GM12875 (cell line): Measurements from ENCODE around the gene LPCAT3.

Experiments
- H3K4me3 ChIP-seq: one replicate; pipeline ENCODE4 v1.5.1; 2011; ENCODE audit warnings: low read depth, low read length, control low read depth
- TF ChIP-seq, protein P1 (sequence below): IDR thresholded peaks from 2 replicates; pipeline ENCODE4 v1.5.1; 2011; ENCODE audit warnings: low read depth, mild to moderate bottlenecking, control low read depth, inconsistent platforms, low read length, moderate library complexity, borderline replicate concordance; ENCODE audit not compliant: insufficient read depth

LPCAT3 gene

DNA sequence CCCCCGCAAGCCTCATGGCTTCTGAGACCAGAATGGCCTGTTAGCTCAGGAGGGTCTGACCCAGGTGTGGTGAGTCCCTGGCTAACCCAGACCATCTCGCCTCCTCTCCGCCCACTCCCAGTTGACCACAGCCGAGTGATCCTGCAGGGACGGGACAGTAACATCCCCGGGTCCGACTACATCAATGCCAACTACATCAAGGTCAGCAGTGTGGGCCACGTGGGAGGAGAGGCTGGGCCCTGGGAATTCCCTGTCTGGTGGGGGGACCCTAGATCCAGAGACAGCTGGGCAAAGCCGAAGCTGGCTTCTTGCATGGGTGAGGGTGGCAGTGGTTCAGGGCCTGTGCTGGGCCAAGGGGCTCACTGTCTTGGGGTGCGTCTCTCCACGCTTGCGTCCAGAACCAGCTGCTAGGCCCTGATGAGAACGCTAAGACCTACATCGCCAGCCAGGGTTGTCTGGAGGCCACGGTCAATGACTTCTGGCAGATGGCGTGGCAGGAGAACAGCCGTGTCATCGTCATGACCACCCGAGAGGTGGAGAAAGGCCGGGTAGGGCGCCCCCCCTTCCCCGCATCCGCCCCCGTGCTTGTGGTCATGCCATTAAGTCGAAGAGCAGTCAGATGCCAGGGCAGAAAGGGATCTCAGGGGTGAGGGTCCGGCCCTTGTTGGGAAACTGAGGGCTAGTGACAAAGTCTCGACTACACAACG, 62.1 kb downstream of the LPCAT3 start:
- TF ChIP-seq, protein P1, sequence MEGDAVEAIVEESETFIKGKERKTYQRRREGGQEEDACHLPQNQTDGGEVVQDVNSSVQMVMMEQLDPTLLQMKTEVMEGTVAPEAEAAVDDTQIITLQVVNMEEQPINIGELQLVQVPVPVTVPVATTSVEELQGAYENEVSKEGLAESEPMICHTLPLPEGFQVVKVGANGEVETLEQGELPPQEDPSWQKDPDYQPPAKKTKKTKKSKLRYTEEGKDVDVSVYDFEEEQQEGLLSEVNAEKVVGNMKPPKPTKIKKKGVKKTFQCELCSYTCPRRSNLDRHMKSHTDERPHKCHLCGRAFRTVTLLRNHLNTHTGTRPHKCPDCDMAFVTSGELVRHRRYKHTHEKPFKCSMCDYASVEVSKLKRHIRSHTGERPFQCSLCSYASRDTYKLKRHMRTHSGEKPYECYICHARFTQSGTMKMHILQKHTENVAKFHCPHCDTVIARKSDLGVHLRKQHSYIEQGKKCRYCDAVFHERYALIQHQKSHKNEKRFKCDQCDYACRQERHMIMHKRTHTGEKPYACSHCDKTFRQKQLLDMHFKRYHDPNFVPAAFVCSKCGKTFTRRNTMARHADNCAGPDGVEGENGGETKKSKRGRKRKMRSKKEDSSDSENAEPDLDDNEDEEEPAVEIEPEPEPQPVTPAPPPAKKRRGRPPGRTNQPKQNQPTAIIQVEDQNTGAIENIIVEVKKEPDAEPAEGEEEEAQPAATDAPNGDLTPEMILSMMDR = no peak

DNA sequence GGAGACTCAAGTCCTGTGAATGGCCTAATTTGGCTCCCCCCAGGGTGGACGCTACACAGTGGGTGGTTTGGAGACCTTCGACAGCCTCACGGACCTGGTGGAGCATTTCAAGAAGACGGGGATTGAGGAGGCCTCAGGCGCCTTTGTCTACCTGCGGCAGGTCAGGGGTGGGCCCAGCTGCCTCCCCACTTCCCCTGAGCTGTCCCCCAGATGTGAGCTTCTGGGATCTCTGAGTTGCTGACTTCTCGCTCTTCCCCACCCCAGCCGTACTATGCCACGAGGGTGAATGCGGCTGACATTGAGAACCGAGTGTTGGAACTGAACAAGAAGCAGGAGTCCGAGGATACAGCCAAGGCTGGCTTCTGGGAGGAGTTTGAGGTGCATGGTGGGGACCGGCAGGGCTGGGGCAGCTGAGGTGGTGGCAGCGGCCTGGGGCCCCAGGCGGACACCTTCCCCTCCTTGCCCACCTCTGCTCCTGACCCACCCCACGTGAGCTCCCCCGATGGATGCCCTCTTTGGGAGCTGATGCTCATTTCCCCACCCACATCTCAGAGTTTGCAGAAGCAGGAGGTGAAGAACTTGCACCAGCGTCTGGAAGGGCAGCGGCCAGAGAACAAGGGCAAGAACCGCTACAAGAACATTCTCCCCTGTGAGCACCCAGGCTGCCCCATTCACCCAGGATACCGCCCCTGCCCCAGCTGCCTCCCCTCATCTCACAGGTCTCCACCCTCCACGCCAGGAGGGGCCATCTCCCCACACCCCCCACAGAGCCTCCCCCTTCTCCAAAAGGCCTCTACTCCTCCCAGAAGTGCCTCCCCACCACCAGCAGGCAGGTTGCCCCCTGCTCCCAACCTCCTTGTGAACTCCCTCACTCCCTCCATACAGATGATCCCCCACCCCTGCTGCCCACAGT, 62.9 kb downstream of the LPCAT3 start:
- peak overlapping the region; percentile 97 for H3K4me3 ChIP-seq
- TF ChIP-seq, protein P1 = no peak

More for the DNA sequence above, 62.1 kb downstream of the LPCAT3 start:
- peak overlapping the region; percentile 10 for H3K4me3 ChIP-seq

DNA sequence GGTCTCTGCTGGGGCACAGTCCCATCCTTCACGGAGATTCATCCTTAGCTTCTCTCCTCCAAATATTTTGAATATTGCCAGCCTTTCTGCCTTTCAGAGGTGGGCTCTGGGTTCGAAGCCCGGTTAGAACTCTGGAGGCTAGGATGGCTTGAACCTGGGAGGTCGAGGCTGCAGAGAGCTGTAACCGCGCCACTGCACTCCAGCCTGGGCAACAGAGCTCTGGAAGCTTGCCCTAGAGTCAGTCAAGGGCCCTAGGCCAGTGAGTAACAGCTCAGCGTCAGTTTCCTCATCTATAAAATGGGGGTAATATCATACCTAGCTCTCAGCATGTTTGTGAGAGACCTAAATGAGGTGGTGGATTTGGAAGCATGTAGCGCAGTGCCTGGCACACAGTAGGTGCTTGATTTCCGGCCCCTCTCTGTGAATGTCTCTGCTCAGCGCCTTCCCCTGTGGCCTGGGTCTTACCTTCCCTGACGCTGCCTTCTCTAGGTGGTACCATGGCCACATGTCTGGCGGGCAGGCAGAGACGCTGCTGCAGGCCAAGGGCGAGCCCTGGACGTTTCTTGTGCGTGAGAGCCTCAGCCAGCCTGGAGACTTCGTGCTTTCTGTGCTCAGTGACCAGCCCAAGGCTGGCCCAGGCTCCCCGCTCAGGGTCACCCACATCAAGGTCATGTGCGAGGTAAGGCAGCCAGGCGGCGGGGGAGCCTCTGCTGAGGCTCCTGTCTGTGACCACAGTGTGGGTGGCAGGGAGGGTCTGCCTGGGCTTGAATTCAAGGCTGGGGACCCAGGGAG, 63.8 kb downstream of the LPCAT3 start:
- peak overlapping the region; percentile 97 for H3K4me3 ChIP-seq

DNA sequence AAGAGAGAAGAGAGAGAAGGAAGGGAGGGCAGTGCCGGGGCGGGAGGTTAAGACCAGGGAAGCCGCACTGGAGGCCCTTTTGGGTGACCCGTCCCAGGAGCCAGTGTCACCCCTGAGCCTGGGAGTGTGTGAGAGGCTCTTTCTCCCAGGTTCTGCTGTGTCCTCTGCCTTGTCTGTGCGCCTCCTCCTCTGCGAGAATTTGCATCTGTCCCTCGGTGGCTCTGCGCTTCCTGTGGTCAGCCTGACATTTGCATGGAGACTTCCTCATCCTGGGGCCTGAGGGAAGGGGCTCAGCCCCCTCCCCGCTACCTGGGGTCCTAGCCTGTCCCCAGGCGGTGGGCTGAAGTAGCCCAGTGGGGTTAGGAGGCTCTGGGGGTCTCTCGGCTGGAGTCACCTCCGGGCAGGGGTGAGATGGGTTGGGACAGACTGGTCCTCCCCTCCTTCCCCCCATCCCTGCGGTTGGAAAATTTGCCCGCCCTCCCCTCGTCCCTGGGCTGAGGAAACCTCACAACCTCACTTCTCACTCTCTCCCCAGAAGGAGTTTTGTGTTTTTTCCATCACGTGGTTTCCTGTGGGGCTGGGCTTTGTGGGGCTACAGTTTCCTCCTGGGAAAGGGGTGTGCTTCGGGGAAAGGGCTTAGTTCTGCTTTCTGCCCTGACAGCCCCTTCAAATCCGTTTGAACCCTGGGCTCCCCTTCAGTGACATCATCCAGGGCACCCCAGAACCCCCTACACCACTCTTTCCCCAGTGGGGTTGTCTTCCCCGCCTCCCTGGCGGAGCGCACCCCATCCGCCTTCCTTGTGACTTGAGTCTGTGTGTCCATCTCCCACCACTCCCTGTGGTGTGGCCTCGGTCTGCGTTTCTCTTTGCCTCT, 64.6 kb downstream of the LPCAT3 start:
- TF ChIP-seq, protein P1 = no peak
- peak overlapping the region; percentile 97 for H3K4me3 ChIP-seq

More for the DNA sequence above, 63.8 kb downstream of the LPCAT3 start:
- TF ChIP-seq, protein P1 = no peak

DNA sequence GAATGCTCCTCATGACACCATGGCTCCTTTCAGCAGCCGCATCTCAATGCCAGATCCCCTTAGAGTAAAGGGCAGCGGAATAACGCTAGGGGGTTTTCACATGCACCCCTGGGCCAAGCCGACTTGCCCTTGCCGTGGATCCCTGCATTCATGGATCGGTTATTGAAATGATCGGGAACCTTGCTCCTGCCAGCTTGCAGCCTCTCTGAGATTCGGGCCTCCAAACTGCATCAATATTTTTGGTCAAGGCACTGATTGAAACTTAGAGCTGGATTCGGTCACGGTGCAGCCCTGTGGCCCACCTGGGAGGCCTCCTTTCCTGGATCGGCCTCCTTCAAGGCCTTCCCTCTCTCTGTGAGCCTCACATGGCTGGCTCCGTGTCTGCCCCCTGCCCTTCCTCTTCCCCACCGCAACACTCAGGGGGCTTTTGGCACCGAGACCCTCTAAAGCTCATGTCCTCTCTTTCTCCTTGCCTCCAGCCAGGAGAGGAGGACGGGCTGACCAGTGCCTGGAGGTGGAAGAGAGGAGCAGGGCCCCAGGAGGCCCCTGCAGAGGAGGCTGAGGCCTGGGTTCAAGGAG, 65.3 kb downstream of the LPCAT3 start:
- H3K4me3 ChIP-seq = peak overlapping the region; percentile 97
- TF ChIP-seq, protein P1 = no peak
